Measurements from ENCODE around the gene HCN3. TPM values are rescaled to one million over a fixed set of nuclear protein-coding genes. Genes with fewer than 3 reads are reported as not detected.

The HCN3 gene
- total RNA-seq, 1 experiment from 2014 or later: 7.3 TPM

DNA sequence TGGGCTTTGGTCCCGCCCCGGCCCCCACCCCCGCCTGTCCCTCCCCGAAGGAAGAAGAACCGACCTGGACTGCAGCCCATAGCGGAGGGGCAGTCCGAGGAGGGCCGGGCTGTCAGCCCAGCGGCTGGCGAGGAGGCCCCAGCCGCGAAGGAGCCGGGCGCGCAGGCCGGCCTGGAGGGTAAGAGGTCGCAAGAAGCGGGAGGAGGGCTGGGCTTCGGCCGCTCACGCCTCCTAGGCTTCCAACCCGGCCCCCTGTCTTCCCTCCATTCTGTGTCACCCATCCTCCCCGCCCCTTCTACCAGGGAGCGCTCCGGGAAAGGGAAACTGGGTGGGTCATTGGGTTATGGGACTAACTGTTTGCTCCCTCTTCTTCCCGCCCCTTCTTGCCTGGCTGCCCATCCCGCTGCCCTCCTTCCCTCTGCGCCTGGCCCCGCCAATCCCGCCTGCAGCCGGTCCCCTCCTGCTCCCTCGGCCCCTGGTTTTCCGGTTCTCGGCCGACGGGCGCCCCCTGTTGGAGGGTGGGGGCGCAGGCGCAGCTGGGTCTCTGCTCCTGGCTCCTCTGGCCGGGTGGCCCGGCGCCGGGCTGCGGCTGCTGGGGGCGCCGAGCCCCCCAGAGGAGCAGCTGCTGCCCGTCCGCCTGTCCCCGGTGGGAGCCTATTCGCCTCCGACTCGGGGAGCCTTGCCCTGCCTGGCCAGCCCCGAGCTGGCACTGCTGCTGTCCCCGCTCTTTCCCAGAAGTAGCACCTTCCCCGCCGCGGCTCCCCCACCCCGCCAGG, 45.9 kb downstream of the HCN3 start (continued):
- TF ChIP-seq EMX1 (CRISPR knock-in tag; IDR thresholded peaks at IDR 0.05) (no peak), E2F5 (CRISPR knock-in tag; IDR thresholded peaks at IDR 0.05) (peak; percentile 82; the same call in 1 of the 2 replicates), TEAD1 (CRISPR knock-in tag; IDR thresholded peaks at IDR 0.05) (no peak), KAT7 (CRISPR knock-in tag; IDR thresholded peaks at IDR 0.05; ENCODE audit: borderline replicate concordance) (no peak), ZNF281 (CRISPR knock-in tag; IDR thresholded peaks at IDR 0.05) (no peak), HMGXB4 (CRISPR knock-in tag; IDR thresholded peaks at IDR 0.05) (peak; percentile 98), PREB (CRISPR knock-in tag; IDR thresholded peaks at IDR 0.05; ENCODE audit: borderline replicate concordance) (no peak), GRHL2 (CRISPR knock-in tag; IDR thresholded peaks at IDR 0.05; ENCODE audit: insufficient replicate concordance, severe bottlenecking) (no peak), ZNF317 (CRISPR knock-in tag; IDR thresholded peaks at IDR 0.05; ENCODE audit: borderline replicate concordance, low read depth) (no peak), NR1H2 (CRISPR knock-in tag; IDR thresholded peaks at IDR 0.05) (no peak), NR2C2 (CRISPR knock-in tag; IDR thresholded peaks at IDR 0.05) (no peak), SOX15 (CRISPR knock-in tag; IDR thresholded peaks at IDR 0.05) (no peak), SMAD4 (CRISPR knock-in tag; IDR thresholded peaks at IDR 0.05) (no peak), RORB (CRISPR knock-in tag; IDR thresholded peaks at IDR 0.05) (no peak), NFE2L1 (CRISPR knock-in tag; IDR thresholded peaks at IDR 0.05) (0 out of 2 replicates have a peak, but pooled peaks have one; percentile 63), FOXP1 (CRISPR knock-in tag; IDR thresholded peaks at IDR 0.05; ENCODE audit: borderline replicate concordance) (peak; percentile 21; the same call in 1 of the 2 replicates), ZMAT4 (CRISPR knock-in tag; IDR thresholded peaks at IDR 0.05) (no peak), JUN (CRISPR knock-in tag; IDR thresholded peaks at IDR 0.05) (no peak), USF2 (CRISPR knock-in tag; IDR thresholded peaks at IDR 0.05) (peak; percentile 8; the same call in 1 of the 2 replicates), ZNF671 (CRISPR knock-in tag; IDR thresholded peaks at IDR 0.05) (no peak), IRF1 (CRISPR knock-in tag; IDR thresholded peaks at IDR 0.05) (no peak), MXD4 (CRISPR knock-in tag; IDR thresholded peaks at IDR 0.05; ENCODE audit: borderline replicate concordance) (no peak), MYBL2 (CRISPR knock-in tag; IDR thresholded peaks at IDR 0.05) (no peak), ZNF396 (CRISPR knock-in tag; IDR thresholded peaks at IDR 0.05; ENCODE audit: borderline replicate concordance) (no peak), NFYB (CRISPR knock-in tag; conservative IDR thresholded peaks at IDR 0.05; ENCODE audit: low read depth) (no peak), PRRX2 (CRISPR knock-in tag; IDR thresholded peaks at IDR 0.05) (no peak)
- TF ChIP-seq, protein P1, sequence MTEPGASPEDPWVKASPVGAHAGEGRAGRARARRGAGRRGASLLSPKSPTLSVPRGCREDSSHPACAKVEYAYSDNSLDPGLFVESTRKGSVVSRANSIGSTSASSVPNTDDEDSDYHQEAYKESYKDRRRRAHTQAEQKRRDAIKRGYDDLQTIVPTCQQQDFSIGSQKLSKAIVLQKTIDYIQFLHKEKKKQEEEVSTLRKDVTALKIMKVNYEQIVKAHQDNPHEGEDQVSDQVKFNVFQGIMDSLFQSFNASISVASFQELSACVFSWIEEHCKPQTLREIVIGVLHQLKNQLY (CRISPR knock-in tag; IDR thresholded peaks at IDR 0.05): no peak
- TF ChIP-seq, protein P2, sequence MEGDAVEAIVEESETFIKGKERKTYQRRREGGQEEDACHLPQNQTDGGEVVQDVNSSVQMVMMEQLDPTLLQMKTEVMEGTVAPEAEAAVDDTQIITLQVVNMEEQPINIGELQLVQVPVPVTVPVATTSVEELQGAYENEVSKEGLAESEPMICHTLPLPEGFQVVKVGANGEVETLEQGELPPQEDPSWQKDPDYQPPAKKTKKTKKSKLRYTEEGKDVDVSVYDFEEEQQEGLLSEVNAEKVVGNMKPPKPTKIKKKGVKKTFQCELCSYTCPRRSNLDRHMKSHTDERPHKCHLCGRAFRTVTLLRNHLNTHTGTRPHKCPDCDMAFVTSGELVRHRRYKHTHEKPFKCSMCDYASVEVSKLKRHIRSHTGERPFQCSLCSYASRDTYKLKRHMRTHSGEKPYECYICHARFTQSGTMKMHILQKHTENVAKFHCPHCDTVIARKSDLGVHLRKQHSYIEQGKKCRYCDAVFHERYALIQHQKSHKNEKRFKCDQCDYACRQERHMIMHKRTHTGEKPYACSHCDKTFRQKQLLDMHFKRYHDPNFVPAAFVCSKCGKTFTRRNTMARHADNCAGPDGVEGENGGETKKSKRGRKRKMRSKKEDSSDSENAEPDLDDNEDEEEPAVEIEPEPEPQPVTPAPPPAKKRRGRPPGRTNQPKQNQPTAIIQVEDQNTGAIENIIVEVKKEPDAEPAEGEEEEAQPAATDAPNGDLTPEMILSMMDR (IDR thresholded peaks at IDR 0.05): peak; percentile 97
